Testis (tissue), 2 donors: Measurements from ENCODE around the gene PLCL2.

ENCODE experiments used
- POLR2A ChIP-seq: fragments of 450-650 bp; IDR thresholded peaks from one replicate; pipeline ENCODE4 v1.6.1; 2017; ENCODE audit warnings: antibody characterized with exemption, mild to moderate bottlenecking, moderate library complexity
- TF ChIP-seq, protein P1 (sequence below), 3 experiments: fragments of 450-650 bp in 2 of 3; fragments of 200-600 bp in 1 of 3; sonication (generic) in 1 of 3; IDR thresholded peaks; one replicate each; pipeline ENCODE4 v1.5.1; 2016 to 2019; ENCODE audit warnings: antibody characterized with exemption in 3 of 3, mild to moderate bottlenecking in 2 of 3, moderate library complexity in 1 of 3

DNA sequence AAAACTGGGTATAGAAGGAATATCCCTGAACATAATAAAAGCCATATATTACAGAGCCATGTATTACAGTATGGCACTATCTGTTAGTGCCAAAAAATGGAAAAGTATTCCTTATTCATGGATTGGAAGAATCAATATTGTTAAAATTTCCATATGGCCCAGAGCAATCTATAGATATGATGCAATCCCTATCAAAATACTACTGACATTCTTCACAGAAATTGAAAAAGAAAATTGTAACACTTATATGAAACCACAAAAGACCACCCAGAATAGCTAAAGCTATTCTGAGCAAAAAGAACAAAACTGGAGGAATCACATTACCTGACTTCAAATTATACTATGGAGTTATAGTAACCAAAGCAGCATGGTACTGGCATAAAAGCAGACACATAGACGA lies 218.8 kb downstream of the PLCL2 start:
- TF ChIP-seq, protein P1, sequence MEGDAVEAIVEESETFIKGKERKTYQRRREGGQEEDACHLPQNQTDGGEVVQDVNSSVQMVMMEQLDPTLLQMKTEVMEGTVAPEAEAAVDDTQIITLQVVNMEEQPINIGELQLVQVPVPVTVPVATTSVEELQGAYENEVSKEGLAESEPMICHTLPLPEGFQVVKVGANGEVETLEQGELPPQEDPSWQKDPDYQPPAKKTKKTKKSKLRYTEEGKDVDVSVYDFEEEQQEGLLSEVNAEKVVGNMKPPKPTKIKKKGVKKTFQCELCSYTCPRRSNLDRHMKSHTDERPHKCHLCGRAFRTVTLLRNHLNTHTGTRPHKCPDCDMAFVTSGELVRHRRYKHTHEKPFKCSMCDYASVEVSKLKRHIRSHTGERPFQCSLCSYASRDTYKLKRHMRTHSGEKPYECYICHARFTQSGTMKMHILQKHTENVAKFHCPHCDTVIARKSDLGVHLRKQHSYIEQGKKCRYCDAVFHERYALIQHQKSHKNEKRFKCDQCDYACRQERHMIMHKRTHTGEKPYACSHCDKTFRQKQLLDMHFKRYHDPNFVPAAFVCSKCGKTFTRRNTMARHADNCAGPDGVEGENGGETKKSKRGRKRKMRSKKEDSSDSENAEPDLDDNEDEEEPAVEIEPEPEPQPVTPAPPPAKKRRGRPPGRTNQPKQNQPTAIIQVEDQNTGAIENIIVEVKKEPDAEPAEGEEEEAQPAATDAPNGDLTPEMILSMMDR (IDR thresholded peaks at IDR 0.05), result no peak
- no peak for TF ChIP-seq POLR2A
